K562 (cell line): ENCODE measurements around the gene HMGXB3. TPM values are rescaled to one million over a fixed set of nuclear protein-coding genes. Genes with fewer than 3 reads are reported as not detected.

Source experiments
- ASH1L ChIP-seq: fragments of 450-650 bp; IDR thresholded peaks from 2 replicates; pipeline ENCODE4 v1.6.1; 2018; ENCODE audit warnings: borderline replicate concordance, mild to moderate bottlenecking, low read depth; ENCODE audit not compliant: partially characterized antibody
- ATF2 ChIP-seq: sonication (generic); formaldehyde crosslinking; IDR thresholded peaks from 2 replicates; pipeline ENCODE4 v1.8.1; 2022; ENCODE audit warnings: missing genetic modification reagents
- C11orf30 ChIP-seq: fragments of 450-650 bp; IDR thresholded peaks from 2 replicates; pipeline ENCODE4 v1.6.1; 2016; ENCODE audit warnings: low read depth, mild to moderate bottlenecking
- CBFB ChIP-seq: sonication (generic); formaldehyde crosslinking; IDR thresholded peaks from 2 replicates; pipeline ENCODE4 v1.4.0; 2020; ENCODE audit warnings: mild to moderate bottlenecking, missing genetic modification reagents
- CGGBP1 ChIP-seq: fragments of 250-450 bp; sonication (Bioruptor Pico); IDR thresholded peaks from 2 replicates; pipeline ENCODE4 v1.9.0; 2021; ENCODE audit warnings: mild to moderate bottlenecking
- CTBP1 ChIP-seq: fragments of 450-650 bp; IDR thresholded peaks from 2 replicates; pipeline ENCODE4 v1.6.1; 2016; ENCODE audit warnings: borderline replicate concordance
- ELK1 ChIP-seq: sonication (generic); formaldehyde crosslinking; IDR thresholded peaks from 2 replicates; pipeline ENCODE4 v1.8.1; 2022; ENCODE audit warnings: missing genetic modification reagents
- FOSL1 ChIP-seq: fragments of 200-800 bp; sonication (Bioruptor generic); conservative IDR thresholded peaks from 2 replicates; pipeline ENCODE4 v1.6.1; 2016; ENCODE audit warnings: missing genetic modification characterization, missing compliant biosample characterization
- HDAC3 ChIP-seq: fragments of 450-650 bp; IDR thresholded peaks from 2 replicates; pipeline ENCODE4 v1.6.1; 2018; ENCODE audit warnings: borderline replicate concordance, mild to moderate bottlenecking, moderate library complexity; ENCODE audit not compliant: partially characterized antibody
- KLF1 ChIP-seq: fragments of 450-650 bp; IDR thresholded peaks from 2 replicates; pipeline ENCODE4 v1.6.1; 2016; ENCODE audit warnings: missing genetic modification characterization, missing compliant biosample characterization
- RB1 ChIP-seq: fragments of 450-650 bp; IDR thresholded peaks from 2 replicates; pipeline ENCODE4 v1.6.1; 2017; ENCODE audit warnings: low read depth, mild to moderate bottlenecking
- TCF7 ChIP-seq: sonication (generic); IDR thresholded peaks from 2 replicates; pipeline ENCODE4 v1.6.1; 2016; ENCODE audit warnings: antibody characterized with exemption, borderline replicate concordance
- THAP7 ChIP-seq: fragments of 250-450 bp; sonication (Bioruptor Pico); IDR thresholded peaks from 2 replicates; pipeline ENCODE4 v1.5.0; 2021
- XRCC5 ChIP-seq: fragments of 200-400 bp; formaldehyde crosslinking; IDR thresholded peaks from 2 replicates; pipeline ENCODE4 v1.6.1; 2017; ENCODE audit warnings: low read depth, mild to moderate bottlenecking, low read length
- ZBTB7A ChIP-seq: IDR thresholded peaks from 2 replicates; pipeline ENCODE4 v1.6.1; 2011; ENCODE audit warnings: low read depth, mild to moderate bottlenecking, low read length, moderate library complexity, borderline replicate concordance; ENCODE audit not compliant: control insufficient read depth
- ZNF224 ChIP-seq: sonication (generic); formaldehyde crosslinking; IDR thresholded peaks from 2 replicates; pipeline ENCODE4 v1.8.0; 2022; ENCODE audit warnings: mild to moderate bottlenecking, missing genetic modification reagents
- ZNF592 ChIP-seq: fragments of 450-650 bp; IDR thresholded peaks from 2 replicates; pipeline ENCODE4 v1.6.1; 2017; ENCODE audit warnings: antibody characterized with exemption, mild to moderate bottlenecking
- ZNF75A ChIP-seq: fragments of 450-650 bp; formaldehyde crosslinking; IDR thresholded peaks from 2 replicates; pipeline ENCODE4 v1.4.0; 2020; ENCODE audit warnings: mild to moderate bottlenecking
- ZNF785 ChIP-seq: fragments of 250-450 bp; sonication (Bioruptor Pico); IDR thresholded peaks from 2 replicates; pipeline ENCODE4 v1.4.0; 2020; ENCODE audit warnings: mild to moderate bottlenecking
- polyA plus RNA-seq, 8 experiments: library from polyadenylated mRNA; depleted of rRNA in 4 of 8; stranded (reverse) in 5 of 8; unstranded in 3 of 8; fragments of >200 nt; fragmentation: Nextera tagmentation in 2 of 8; fragmentation: Illumina TruSeq in 1 of 8; extraction: Ambion mirVana in 2 of 8; extraction: Trizol in 1 of 8; gene quantifications; 2 replicates each; pipeline versions ENCODE4 v1.2.1 to v1.2.3, GENCODE V29; 2011 to 2014; ENCODE audit warnings: inconsistent platforms in 1 of 8, missing spikeins in 1 of 8
- total RNA-seq, 7 experiments: library from RNA; depleted of rRNA in 6 of 7; stranded (reverse); fragments of >200 nt in 6 of 7; fragmentation: Illumina TruSeq in 2 of 7; extraction: Trizol in 2 of 7; gene quantifications; 2 replicates each; pipeline versions ENCODE4 v1.2.1 to v1.2.3, GENCODE V29; 2011 to 2021; ENCODE audit warnings: low replicate concordance in 1 of 7

The HMGXB3 gene
- total and polyA plus RNA-seq, 9 of the 15 experiments (the other 6 are each of a cell fraction or from before 2014, with no cell fraction given) = 1.8 to 44.1 (median 32.2) TPM

- no peak for TF ChIP-seq ELK1 (CRISPR knock-in tag)
- peak; percentile 42; the same call in 1 of the 2 replicates for TF ChIP-seq ZNF592
- TF ChIP-seq FOSL1 = peak; percentile 6; the same call in 1 of the 2 replicates
- no peak for TF ChIP-seq ZNF785 (CRISPR knock-in tag)
- TF ChIP-seq ATF2 (CRISPR knock-in tag) = no peak
- TF ChIP-seq CBFB = no peak
- TF ChIP-seq TCF7 = no peak
- TF ChIP-seq C11orf30 = peak; percentile 97
- TF ChIP-seq ZBTB7A = peak; percentile 93
- no peak for TF ChIP-seq ASH1L
- TF ChIP-seq THAP7 (CRISPR knock-in tag) = peak; percentile 22; the same call in 1 of the 2 replicates
- peak; percentile 44; the same call in 1 of the 2 replicates for TF ChIP-seq KLF1
- TF ChIP-seq HDAC3 = no peak
- TF ChIP-seq XRCC5 = no peak
- TF ChIP-seq CTBP1 = peak; percentile 73; the same call in 1 of the 2 replicates
- TF ChIP-seq ZNF75A = no peak
- TF ChIP-seq RB1 = peak; percentile 53; the same call in 1 of the 2 replicates
- peak; percentile 40; the same call in 1 of the 2 replicates for TF ChIP-seq ZNF224 (CRISPR knock-in tag)
- no peak for TF ChIP-seq CGGBP1
Observed at GRCh38 chr5:150000256-150000989, at the start of gene HMGXB3, which contains the start of gene TIGD6 (continued).
